Measurements from ENCODE around the gene CAMKK2.

Gene CAMKK2

DNA sequence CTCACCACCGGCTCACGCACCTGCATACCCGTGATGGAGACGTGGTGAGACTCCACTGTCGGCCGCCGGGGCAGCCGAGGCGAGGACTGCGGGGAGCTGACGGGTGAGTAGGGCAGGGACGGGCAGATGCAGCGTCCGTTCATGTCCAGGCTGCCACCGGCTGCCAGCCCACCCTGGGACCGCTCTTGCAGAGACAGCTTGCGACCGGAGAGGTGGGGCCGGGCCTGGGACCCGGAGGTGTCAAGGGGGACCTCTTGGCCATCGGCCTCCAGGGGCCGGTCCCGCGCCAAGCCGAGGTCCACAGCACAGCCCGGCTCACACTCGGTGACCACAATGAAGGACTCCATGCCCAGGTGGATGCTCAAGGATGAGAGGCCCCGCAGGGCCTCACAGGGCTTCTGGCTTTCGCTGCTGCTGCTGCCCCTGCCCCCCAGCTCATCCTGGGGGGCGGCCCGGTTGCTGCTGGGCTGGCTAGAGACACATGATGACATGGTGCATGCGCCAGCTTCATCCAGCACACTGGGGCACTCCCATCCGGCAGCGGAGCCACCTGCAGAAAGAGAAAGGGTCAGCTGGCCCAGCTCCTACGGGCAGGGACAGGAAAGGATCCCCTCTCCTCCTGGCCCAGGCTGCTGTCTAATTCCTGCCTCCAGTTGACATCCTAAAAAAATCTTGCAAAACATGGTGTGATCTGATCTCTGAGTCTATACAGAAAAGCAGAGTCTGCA lies 22.3 kb downstream of the CAMKK2 start:
- ChIA-PET POLR2A (no interaction called here), CTCF (no interaction called here)
- DNase-seq (ENCODE audit: extremely low spot score) = no peak
- TF ChIP-seq LEF1 (IDR thresholded peaks at IDR 0.05; ENCODE audit: borderline replicate concordance) = no peak
- TF ChIP-seq, protein P1, sequence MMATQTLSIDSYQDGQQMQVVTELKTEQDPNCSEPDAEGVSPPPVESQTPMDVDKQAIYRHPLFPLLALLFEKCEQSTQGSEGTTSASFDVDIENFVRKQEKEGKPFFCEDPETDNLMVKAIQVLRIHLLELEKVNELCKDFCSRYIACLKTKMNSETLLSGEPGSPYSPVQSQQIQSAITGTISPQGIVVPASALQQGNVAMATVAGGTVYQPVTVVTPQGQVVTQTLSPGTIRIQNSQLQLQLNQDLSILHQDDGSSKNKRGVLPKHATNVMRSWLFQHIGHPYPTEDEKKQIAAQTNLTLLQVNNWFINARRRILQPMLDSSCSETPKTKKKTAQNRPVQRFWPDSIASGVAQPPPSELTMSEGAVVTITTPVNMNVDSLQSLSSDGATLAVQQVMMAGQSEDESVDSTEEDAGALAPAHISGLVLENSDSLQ (IDR thresholded peaks at IDR 0.05) = no peak
- TF ChIP-seq ELF4 (IDR thresholded peaks at IDR 0.05) = no peak
- no peak for TF ChIP-seq NFRKB (IDR thresholded peaks at IDR 0.05)
- TF ChIP-seq FOXM1 (IDR thresholded peaks at IDR 0.05; ENCODE audit: borderline replicate concordance) = no peak
- TF ChIP-seq SP1 (IDR thresholded peaks at IDR 0.05) = no peak
- TF ChIP-seq BHLHE40 (IDR thresholded peaks at IDR 0.05; ENCODE audit: borderline replicate concordance) = no peak
- no peak for TF ChIP-seq TARDBP (IDR thresholded peaks at IDR 0.05)
- TF ChIP-seq ZNF384 (IDR thresholded peaks at IDR 0.05) = no peak
- no peak for TF ChIP-seq FOXK2 (IDR thresholded peaks at IDR 0.05)
- no peak for TF ChIP-seq SUZ12 (IDR thresholded peaks at IDR 0.05)
- TF ChIP-seq L3MBTL2 (conservative IDR thresholded peaks at IDR 0.05) = no peak

DNA sequence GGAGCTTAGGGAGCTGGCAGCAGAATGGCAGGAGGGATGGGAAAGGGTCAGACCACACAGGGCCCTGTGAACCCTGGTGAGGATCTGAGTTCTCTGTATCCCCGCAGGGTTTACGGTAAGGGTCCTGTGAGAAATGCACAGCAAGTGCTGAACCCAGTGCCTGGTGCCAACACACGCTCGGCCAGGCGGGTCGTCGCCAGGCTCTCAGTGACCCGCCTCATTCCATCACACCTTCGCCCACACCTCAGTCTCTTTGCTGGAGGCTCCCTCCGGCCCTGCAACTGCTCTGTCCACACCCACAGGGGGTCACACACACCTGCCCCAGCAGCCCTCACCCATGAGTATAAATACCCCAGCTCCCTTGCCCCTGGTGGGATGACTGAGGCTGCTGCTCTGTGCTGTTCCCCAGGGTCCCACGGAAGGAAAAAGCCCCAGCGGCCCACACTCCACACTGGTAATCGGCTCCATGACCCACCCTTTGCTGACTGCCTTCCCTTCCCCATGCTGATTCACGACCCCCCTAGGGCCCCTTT lies 23.1 kb downstream of the CAMKK2 start:
- CTCF ChIA-PET = no interaction called here
- TF ChIP-seq NFRKB (IDR thresholded peaks at IDR 0.05) (no peak), FOXK2 (IDR thresholded peaks at IDR 0.05) (no peak), ELF4 (IDR thresholded peaks at IDR 0.05) (no peak), SP1 (IDR thresholded peaks at IDR 0.05) (no peak), HDGF (IDR thresholded peaks at IDR 0.05; ENCODE audit: borderline replicate concordance) (no peak), FOXA1 (IDR thresholded peaks at IDR 0.05) (no peak)
- TF ChIP-seq, protein P1 (IDR thresholded peaks at IDR 0.05) = no peak
- DNase-seq (ENCODE audit: extremely low spot score) = no peak
- POLR2A ChIA-PET = no interaction called here

DNA sequence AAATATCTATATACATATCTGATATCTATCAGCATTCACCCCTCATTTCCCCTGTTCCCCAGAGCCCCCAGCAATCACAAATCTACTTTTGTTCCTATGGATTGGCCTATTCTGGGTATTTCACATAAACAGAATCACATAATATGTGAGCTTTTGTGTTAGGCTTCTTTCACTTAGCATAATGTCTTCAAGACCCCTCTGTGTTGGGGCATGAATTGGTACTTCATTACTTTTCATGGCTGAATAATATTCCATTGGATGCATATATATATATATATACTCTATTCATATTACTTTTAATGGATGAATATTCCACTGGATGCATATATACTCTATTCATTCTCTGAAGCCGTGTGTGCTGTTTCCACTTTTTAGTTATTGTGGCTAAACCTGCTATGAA lies 28.7 kb downstream of the CAMKK2 start:
- no peak for DNase-seq (ENCODE audit: extremely low spot score)
- no peak for TF ChIP-seq HDGF (IDR thresholded peaks at IDR 0.05; ENCODE audit: borderline replicate concordance)
- TF ChIP-seq CTBP1 (IDR thresholded peaks at IDR 0.05; ENCODE audit: borderline replicate concordance) = no peak
- no peak for TF ChIP-seq BHLHE40 (IDR thresholded peaks at IDR 0.05; ENCODE audit: borderline replicate concordance)
- no peak for TF ChIP-seq NFRKB (IDR thresholded peaks at IDR 0.05)
- CTCF ChIA-PET = no interaction called here
- POLR2A ChIA-PET = no interaction called here

DNA sequence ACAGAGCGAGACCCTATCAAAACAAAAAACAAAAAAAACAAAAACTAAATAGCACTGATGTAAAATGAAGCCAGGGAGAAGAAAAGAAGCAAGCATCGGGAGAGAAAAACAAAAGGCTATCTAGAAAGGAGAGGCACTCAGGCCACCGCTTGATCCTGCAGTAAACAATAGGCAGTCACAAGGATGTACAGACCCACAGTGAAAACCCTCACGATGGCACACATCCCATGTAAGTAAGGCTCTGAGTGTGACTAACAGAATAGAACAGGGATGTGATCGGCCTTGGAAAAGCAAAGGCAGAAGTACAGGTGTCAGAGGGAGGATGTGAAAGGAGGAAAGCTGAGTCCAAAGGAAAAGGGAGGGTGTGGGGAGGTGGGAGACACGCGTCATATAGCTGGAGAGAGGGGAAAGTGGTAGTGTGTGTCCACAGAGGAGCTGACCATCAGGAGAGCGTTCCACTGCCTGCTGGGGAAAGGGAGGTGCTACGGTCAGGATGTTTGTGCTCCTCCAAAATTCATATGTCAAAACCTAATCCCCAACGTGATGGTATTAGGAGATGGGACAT lies 31.5 kb downstream of the CAMKK2 start:
- ChIA-PET POLR2A (no interaction called here), CTCF (no interaction called here)
- no peak for DNase-seq (ENCODE audit: extremely low spot score)
- TF ChIP-seq BHLHE40 (IDR thresholded peaks at IDR 0.05; ENCODE audit: borderline replicate concordance) = no peak
- no peak for TF ChIP-seq SP1 (IDR thresholded peaks at IDR 0.05)
- TF ChIP-seq, protein P1 (IDR thresholded peaks at IDR 0.05) = no peak
- TF ChIP-seq NFRKB (IDR thresholded peaks at IDR 0.05) = no peak
- TF ChIP-seq TARDBP (IDR thresholded peaks at IDR 0.05) = no peak
- TF ChIP-seq SUZ12 (IDR thresholded peaks at IDR 0.05) = no peak
- no peak for TF ChIP-seq FOXM1 (IDR thresholded peaks at IDR 0.05; ENCODE audit: borderline replicate concordance)
- no peak for TF ChIP-seq LEF1 (IDR thresholded peaks at IDR 0.05; ENCODE audit: borderline replicate concordance)
- no peak for TF ChIP-seq ZNF384 (IDR thresholded peaks at IDR 0.05)
- no peak for TF ChIP-seq HDGF (IDR thresholded peaks at IDR 0.05; ENCODE audit: borderline replicate concordance)

DNA sequence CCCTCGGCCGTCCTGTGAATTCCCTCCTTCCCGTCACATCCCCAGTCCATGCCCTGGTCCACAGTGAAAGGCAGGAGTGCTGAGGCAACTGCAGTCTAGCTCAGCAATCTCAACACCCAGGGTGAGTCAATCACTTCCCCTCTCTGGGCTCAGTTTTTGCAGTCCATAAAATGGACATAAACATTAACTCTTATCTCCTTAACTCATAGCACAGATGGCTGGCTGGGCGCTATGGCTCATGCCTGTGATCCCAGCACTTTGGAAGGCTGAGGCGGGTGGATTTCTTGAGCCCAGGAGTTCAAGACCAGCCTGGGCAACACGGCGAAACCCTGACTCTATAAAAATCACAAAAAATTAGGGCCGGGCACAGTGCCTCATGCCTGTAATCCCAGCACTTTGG lies 32.4 kb downstream of the CAMKK2 start:
- POLR2A ChIA-PET = no interaction called here

DNA sequence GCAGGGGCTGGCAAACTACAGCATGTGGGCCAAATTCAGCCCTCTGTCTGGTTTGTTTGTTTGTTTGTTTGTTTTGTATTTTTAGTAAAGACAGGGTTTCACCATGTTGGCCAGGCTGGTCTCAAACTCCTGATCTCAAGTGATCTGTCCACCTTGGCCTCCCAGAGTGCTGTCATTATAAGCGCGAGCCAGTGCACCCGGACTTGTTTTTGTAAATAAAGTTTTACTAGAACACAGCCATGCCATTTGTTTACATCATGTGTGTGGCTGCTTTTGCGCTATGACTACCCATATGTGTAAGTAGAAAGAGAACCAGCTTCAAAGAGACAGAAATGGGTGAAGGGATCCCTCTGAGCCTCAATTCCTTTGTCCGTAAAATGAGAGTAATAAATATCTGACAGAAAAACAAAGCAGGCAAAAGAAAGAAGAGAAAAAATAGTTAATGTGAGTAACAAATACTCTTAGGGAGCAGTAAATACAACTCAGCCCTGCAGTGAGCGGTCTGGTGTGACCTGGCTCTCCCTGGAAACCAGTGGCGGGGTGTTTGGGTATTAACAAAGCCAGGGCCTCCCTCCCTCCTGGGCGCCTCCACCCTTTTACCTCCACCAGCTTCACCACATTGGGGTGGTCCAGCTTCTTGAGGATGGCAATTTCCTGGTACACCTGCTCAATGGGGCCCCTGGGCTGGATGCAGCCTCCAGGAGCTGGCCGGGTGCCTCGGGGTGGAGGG lies 33.1 kb downstream of the CAMKK2 start:
- CTCF ChIA-PET = no interaction called here
- DNase-seq (ENCODE audit: extremely low spot score) = no peak
- TF ChIP-seq LEF1 (IDR thresholded peaks at IDR 0.05; ENCODE audit: borderline replicate concordance) (no peak), L3MBTL2 (conservative IDR thresholded peaks at IDR 0.05) (no peak), SUZ12 (IDR thresholded peaks at IDR 0.05) (no peak), ELF4 (IDR thresholded peaks at IDR 0.05) (no peak), ARNT (IDR thresholded peaks at IDR 0.05) (no peak), ZNF384 (IDR thresholded peaks at IDR 0.05) (no peak), FOXA1 (IDR thresholded peaks at IDR 0.05) (no peak), CTBP1 (IDR thresholded peaks at IDR 0.05; ENCODE audit: borderline replicate concordance) (no peak), HDGF (IDR thresholded peaks at IDR 0.05; ENCODE audit: borderline replicate concordance) (no peak)
- TF ChIP-seq, protein P1 (IDR thresholded peaks at IDR 0.05) = no peak
- POLR2A ChIA-PET = no interaction called here

More for the DNA sequence above, 32.4 kb downstream of the CAMKK2 start:
- TF ChIP-seq TARDBP (IDR thresholded peaks at IDR 0.05) (no peak), NFRKB (IDR thresholded peaks at IDR 0.05) (no peak)
- DNase-seq (ENCODE audit: extremely low spot score) = no peak
- CTCF ChIA-PET = no interaction called here

Data from HEK293T (cell line).